ENCODE measurements around the gene IL20RA.

GRCh38 chr6:136990754-136991153 is 54.0 kb downstream of the IL20RA start:
- TF ChIP-seq POLR2A (IDR thresholded peaks at IDR 0.05) (no peak), CTCF (IDR thresholded peaks at IDR 0.05) (no peak)
